ENCODE measurements around the gene SOWAHC. TPM values are rescaled to one million over a fixed set of nuclear protein-coding genes. Genes with fewer than 3 reads are reported as not detected.
"Not testable (repeated sequence)": the region's sequence is repeated elsewhere in the genome, so short reads cannot be mapped to it uniquely, and the experiment has no call there.

The SOWAHC gene
- polyA plus RNA-seq, 3 donors from 2014 or later, result 0.18 TPM; not detected in 2

DNA sequence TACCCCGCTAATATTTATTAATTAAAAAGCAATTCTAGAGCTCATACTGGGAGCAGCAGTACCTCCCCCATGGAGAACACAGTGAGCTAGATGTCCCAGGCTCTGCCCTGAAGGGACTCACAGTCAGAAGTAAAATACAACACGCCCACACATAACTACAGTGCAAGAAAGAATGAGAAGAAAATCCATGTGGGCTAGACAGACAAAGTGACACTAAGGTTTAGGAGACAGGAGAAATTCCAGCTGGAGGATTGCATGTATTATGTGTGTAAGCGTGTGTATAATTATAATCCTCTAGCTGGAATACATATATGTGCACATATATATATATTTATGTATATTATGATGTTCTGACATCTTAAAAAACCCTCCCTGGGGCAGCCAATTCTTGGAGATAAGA lies 15.7 kb downstream of the SOWAHC start:
- Mint-ChIP-seq H3K27me3 (ENCODE audit: low read depth in 3 of 3) (peaks cover 2 to 9% (median 4%) of the 10 kb centered on the region in 3 donors), H3K4me3 (no peak overlapping the region), H3K27ac (no peak overlapping the region), H3K9me3 (no peaks in the 10 kb centered on the region), H3K36me3 (no peaks in the 10 kb centered on the region), H3K4me1 (no peaks in the 10 kb centered on the region)
- no peak for DNase-seq

DNA sequence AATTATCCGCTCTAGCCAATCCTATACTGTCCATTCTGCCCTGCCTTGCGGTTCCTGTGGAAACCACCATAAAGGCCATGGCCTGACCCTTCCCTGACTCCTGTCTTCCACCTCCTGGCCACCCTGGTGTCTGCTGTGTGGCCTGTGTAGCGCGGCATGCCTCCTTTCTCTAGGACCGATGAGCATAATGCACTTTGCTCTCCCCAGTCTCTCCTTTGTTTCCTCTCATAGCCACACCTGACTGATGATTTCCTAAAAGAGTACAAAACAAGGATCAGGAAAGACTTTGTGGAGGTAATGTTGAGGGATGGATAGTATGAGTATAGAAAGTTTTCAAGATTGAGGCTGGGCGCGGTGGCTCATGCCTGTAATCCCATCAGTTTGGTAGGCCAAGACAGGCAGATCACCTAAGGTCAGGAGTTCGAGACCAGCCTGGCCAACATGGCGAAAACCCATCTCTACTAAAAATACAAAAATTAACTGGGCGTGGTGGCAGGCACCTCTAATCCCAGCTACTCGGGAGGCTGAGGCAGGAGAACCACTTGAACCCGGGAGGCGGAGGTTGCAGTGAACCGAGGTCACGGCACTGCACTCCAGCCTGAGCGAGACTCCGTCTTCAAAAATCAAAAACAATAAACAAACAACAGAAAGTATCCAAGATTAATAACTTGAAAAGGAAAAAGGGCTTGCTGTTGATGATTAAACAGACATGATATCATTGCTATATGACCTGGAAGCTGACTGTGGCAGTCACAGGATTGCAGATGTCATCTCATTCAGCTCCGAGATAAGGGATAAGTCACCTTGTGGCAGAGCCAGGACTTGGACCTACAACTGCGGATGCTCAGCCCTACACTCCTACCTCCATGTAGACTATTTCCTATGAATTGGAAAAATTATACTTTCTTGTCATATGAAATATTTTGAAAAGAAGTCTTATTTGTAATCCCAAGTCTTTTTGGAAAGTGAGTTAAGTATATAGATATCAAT lies 16.6 kb downstream of the SOWAHC start:
- no peak overlapping the region for H3K27ac Mint-ChIP-seq
- H3K36me3 Mint-ChIP-seq, result no peaks in the 10 kb centered on the region
- H3K27me3 Mint-ChIP-seq (ENCODE audit: low read depth in 3 of 3), result peaks cover 2 to 6% (median 4%) of the 10 kb centered on the region in 3 donors
- H3K9me3 Mint-ChIP-seq, result no peaks in the 10 kb centered on the region
- H3K4me3 Mint-ChIP-seq, result no peak overlapping the region
- DNase-seq, result no peak
- no peaks in the 10 kb centered on the region for H3K4me1 Mint-ChIP-seq

DNA sequence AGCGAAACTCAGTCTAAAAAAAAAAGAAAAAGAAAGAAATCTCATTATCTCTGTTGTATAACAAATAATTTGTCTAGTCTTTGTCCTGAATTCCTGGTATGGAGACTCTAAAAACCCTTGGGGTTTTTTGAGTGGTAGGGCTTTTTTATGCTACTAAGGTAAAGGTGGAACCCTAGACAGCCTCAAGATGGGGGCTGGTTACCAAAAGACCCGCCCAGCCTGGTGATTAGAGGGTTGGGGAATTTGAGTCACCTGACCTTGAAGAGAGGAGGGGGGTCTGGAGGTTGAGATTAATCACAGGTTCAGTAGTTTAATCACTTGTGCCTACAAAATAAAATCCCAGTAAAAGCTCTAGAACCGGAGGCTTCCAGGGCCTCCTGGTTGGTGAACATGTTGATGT lies 17.6 kb downstream of the SOWAHC start:
- DNase-seq, result no peak
- Mint-ChIP-seq H3K4me3 (no peak overlapping the region), H3K27ac (no peak overlapping the region), H3K9me3 (no peaks in the 10 kb centered on the region), H3K4me1 (no peaks in the 10 kb centered on the region), H3K27me3 (ENCODE audit: low read depth in 3 of 3) (peaks cover 2 to 6% (median 3%) of the 10 kb centered on the region in 3 donors), H3K36me3 (no peaks in the 10 kb centered on the region)

DNA sequence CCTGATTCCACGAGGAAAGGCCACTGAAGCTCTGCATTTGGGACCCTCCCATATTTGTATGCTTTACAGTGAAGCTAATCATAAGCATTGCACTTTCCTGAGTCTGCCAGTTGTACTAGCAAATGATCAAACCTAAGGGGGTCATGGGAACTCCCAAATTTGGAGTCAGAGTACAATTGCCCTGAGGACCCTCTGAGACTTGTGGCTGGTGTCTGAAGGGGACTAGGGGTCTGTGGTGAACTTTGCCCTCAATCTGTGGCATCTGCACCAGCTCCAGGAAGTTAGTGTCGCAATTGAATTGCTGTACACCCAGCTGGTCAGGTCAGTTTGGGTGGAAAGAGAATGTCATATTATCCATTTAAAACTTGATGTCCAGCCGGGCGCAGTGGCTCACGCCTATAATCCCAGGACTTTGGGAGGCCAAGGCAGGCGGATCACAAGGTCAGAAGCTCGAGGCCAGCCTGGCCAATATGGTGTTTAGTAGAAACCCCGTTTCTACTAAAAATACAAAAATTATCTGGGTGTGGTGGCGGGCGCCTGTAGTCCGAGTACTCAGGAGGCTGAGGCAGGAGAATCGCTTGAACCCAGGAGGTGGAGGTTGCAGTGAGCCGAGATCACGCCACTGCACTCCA lies 18.1 kb downstream of the SOWAHC start:
- no peak for DNase-seq
- Mint-ChIP-seq H3K4me1 (no peaks in the 10 kb centered on the region), H3K9me3 (no peaks in the 10 kb centered on the region), H3K27me3 (ENCODE audit: low read depth in 3 of 3) (peaks cover 0 to 5% (median 2%) of the 10 kb centered on the region in 3 donors), H3K36me3 (no peaks in the 10 kb centered on the region), H3K4me3 (no peak overlapping the region), H3K27ac (no peak overlapping the region)

DNA sequence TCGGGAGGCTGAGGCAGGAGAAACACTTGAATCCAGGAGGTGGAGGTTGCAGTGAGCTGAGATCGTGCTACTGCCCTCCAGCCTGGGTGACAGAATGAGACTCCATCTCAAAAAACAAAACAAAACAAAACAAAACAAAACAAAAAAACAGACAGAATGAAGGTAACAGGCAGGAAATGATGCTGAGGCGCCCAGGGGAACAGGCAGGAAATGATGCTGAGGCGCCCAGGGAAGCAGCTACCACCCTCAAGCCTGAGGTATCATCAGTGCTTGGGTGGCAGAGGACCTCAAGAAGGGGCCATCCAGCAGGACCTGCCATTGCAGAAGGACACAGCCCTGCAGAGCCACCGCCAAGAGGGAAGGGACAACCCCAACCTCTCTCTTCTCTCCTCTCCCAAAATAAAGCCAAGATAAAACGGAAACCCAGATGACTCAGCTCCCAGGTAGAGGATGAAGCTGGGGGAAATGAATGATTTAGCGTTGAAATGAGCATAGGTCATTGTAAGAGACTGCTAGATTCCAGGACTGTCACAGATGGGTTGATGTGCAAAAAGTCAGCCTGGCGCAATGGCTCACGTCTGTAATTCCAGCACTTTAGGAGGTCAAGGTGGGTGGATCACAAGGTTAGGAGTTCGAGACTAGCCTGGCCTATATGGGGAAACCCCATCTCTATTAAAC lies 19.3 kb downstream of the SOWAHC start:
- Mint-ChIP-seq H3K4me3 (no peak overlapping the region), H3K27me3 (ENCODE audit: low read depth in 3 of 3) (peaks cover 0 to 5% (median 2%) of the 10 kb centered on the region in 3 donors), H3K27ac (no peak overlapping the region)

DNA sequence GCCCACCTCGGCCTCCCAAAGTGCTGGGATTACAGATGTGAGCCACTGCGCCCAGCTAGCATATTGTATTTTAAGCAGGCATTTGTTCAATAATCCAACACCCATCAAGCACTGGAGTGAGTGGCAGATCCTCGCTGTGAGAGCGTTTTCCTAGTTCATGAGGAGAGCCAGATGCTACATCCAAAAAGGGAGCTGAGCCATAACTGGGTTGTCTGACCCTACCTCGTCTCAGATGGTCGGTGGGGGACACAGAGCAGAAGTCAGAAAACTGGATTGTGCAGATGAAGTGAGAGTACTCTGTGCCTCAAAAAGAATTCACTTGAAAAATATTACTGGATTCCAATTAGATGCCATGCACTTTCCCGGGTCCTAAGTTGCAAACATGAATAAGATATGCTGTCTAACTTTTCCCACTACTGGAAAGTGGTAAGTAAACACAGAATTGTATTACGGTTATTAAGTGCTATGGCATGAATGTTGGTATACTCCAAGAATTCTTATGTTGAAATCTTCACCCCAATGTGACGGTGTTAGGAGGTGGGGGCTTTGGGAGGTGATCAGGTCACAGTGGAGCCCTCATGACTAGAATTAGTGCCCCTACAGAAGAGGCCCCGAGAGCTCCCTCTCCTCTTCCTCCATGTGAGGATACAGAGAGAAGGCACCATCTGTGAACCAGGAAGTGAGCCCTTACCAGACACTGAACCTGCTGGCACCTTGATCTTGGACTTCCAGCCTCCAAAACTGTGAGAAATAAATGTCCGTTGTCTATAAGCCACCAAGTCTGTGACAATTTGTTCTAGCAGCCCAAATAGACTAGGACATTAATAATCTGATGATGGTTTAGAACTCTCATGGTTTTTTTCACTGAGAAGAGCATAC lies 21.5 kb downstream of the SOWAHC start:
- DNase-seq, result no peak
- Mint-ChIP-seq H3K4me1 (no peaks in the 10 kb centered on the region), H3K27me3 (ENCODE audit: low read depth in 3 of 3) (peaks cover 0 to 5% (median 2%) of the 10 kb centered on the region in 3 donors), H3K9me3 (no peaks in the 10 kb centered on the region), H3K4me3 (no peak overlapping the region), H3K27ac (no peak overlapping the region), H3K36me3 (no peaks in the 10 kb centered on the region)

More for the DNA sequence above, 19.3 kb downstream of the SOWAHC start:
- DNase-seq, result no peak
- Mint-ChIP-seq H3K36me3 (no peaks in the 10 kb centered on the region), H3K4me1 (no peaks in the 10 kb centered on the region), H3K9me3 (no peaks in the 10 kb centered on the region)

DNA sequence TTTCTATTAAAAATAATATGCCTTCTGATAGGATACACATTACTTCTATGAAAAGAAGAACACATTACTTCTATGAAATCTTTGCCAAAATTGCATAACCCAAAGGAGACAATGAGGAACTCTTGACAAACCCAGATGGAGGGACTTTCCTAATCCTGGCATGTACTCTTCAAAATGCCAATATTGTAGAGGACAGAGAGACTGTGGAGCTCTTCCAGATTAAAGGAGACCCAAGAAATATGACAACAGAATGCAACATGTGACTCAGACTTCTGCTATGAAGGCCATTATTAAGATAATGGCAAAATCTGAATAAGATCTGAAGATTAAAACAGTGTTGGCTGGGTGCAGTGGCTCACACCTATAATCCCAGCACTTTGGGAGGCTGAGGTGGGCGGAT lies 22.2 kb downstream of the SOWAHC start:
- H3K9me3 Mint-ChIP-seq, result no peaks in the 10 kb centered on the region
- no peak for DNase-seq
- peaks cover 0 to 5% (median 2%) of the 10 kb centered on the region in 3 donors for H3K27me3 Mint-ChIP-seq (ENCODE audit: low read depth in 3 of 3)
- H3K36me3 Mint-ChIP-seq, result no peaks in the 10 kb centered on the region
- no peak overlapping the region for H3K4me3 Mint-ChIP-seq
- H3K4me1 Mint-ChIP-seq, result no peaks in the 10 kb centered on the region
- H3K27ac Mint-ChIP-seq, result no peak overlapping the region

DNA sequence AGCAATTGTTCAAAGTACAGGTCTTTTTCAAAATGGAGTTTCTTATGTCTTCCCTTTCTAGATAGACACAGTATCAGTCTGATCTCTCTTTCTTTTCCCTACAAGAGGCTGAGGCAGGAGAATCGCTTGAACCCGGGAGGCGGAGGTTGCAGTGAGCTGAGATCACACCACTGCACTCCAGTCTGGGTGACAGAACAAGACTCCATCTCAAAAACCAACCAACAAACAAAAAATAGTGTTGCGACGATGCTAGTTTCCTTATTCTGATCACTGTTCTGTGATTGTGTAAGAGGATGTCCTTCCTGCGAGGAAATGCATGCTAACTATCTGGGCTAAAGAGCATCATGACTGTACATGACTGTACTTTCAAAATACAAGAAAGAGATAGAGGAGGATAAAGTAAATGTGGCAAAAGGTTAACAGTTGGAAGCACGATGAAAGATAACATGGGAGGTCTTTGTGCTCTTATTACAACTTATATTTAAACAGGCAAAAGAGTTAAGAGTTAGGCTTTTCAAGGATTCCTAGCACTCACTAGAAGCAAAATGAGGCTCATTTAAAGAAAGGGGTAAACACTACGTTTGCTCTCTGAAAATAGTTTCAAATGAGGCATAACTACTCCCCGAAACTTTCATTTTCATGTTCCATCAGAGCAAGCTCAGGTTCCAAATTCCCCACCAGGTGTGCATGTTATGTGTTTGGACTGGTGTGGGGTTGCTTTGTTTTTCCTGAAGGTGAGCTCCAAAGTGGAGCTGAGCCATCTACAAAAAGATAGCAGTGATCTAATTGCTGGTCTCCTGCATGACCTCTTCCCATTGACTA lies 23.8 kb downstream of the SOWAHC start:
- H3K27me3 Mint-ChIP-seq (ENCODE audit: low read depth in 3 of 3), result peaks cover 0 to 2% (median 0%) of the 10 kb centered on the region in 3 donors
- no peak overlapping the region for H3K27ac Mint-ChIP-seq
- H3K9me3 Mint-ChIP-seq, result no peaks in the 10 kb centered on the region
- H3K36me3 Mint-ChIP-seq, result no peaks in the 10 kb centered on the region
- H3K4me1 Mint-ChIP-seq, result no peaks in the 10 kb centered on the region
- no peak overlapping the region for H3K4me3 Mint-ChIP-seq
- no peak for DNase-seq

DNA sequence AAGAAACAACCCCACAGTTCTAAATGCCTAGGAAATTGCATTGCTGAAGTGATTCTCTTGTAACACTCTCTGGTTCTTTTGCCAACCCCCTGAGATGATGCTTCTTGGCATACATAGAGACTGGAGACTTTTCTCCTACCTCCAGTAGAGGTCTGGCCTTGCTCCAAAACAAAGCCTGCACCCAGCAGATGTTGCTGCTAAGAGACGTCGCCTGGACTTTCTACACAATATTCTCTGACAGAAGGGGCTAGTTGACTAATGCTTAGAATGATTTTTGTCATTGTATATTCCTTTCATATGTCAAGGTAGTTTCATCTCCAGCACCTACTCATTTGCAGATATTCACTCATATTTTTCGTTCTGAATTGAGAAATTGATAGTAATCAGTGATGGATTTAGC lies 24.6 kb downstream of the SOWAHC start:
- Mint-ChIP-seq H3K27ac (no peak overlapping the region), H3K9me3 (no peaks in the 10 kb centered on the region), H3K4me1 (no peaks in the 10 kb centered on the region), H3K36me3 (no peaks in the 10 kb centered on the region), H3K4me3 (no peak overlapping the region), H3K27me3 (ENCODE audit: low read depth in 3 of 3) (peaks cover 0 to 2% (median 0%) of the 10 kb centered on the region in 3 donors)
- DNase-seq, result no peak

DNA sequence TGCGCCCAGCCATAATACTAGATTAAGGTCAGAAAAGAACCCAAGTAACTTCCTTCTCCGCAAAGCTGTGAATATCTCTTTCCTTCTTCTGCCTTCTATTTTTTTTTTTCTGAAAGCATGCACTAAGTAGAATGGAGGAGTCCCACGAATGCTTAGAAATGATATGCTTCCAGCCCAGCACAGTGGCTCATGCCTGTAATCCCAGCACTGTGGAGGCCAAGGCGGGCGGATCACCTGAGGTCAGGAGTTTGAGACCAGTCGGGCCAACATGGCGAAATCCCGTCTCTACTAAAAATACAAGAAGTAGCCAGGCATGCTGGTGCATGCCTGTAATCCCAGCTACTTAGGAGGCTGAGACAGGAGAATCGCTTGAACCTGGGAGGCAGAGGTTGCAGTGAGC lies 25.8 kb downstream of the SOWAHC start:
- DNase-seq; H3K4me1 Mint-ChIP-seq; H3K27me3 Mint-ChIP-seq (ENCODE audit: low read depth in 3 of 3); H3K36me3 Mint-ChIP-seq; H3K4me3 Mint-ChIP-seq; H3K27ac Mint-ChIP-seq; H3K9me3 Mint-ChIP-seq: not testable (repeated sequence)

DNA sequence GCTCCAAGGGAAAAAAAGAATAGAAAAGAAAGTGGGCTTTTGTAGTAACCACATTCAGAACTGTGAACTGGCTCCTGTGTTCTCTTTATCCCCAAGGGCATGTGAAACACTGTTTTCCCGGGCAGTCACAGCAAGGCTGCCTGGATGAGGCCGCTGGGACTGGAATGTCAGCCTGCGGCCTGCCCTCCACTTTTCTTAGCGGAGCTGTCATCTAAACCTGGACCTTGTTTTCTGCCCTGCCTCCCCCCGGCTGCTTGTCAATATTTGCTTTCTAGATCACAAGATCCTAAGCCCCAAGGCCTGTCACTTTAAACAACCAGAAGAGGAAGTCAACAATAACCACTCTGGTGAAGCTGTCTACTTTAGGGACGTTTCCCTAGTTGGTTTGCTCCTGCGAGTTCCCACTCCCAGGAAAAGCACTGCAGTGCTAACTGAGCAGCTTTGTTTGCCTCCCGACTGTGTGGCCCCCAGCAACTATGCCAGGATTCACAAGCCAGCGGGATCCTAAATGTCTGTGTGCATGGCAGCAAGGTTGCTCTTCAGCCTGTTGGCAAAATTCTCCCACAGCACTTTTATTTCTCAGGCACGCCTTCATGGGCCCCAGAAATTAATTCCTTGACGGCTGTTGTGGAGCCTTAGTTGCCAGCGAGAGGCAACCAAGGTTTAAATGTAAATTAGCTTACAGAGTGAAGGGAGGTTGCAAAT lies 30.6 kb downstream of the SOWAHC start:
- Mint-ChIP-seq H3K9me3 (no peaks in the 10 kb centered on the region), H3K4me1 (no peaks in the 10 kb centered on the region), H3K4me3 (no peak overlapping the region), H3K27ac (no peak overlapping the region), H3K36me3 (no peaks in the 10 kb centered on the region), H3K27me3 (ENCODE audit: low read depth in 3 of 3) (peaks cover 0 to 4% (median 3%) of the 10 kb centered on the region in 3 donors)
- DNase-seq, result no peak

DNA sequence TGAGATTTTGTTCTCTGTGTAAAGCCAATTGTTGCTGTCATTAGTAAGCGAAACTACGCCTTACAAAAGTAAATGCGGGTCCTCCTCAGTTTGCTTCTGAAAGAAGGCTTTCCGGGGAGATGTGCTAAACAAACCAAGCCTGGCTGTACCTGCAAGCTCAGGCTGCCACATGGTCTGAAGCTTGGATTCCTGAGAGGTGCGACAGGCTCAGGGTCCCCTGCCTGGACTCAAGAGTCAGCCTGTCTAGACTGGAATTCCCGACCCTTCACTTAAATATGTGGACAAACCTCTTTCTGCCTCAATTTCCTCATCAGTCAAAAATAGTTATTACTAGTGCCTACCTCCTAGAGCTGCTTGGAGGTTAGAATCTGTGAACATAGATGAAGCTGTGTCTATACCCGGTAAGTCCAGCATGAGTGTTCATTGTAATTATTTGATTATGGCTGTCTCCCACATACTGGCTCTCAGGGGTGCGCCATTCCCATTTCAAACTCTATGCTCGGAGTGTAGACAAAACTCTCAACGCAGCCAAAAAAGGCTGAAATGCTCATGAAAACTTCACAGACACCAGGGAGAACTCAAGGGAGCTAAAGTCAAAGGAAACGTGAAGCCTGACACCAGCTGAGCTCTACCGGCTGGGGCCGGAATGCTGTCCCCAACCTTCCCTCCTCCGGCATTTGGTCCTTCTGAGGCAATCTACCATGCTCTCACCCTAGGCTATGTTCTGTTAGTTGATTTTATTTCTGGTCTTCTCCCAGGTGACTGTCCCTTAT lies 31.4 kb downstream of the SOWAHC start:
- H3K4me3 Mint-ChIP-seq, result no peak overlapping the region
- peaks cover 0 to 4% (median 3%) of the 10 kb centered on the region in 3 donors for H3K27me3 Mint-ChIP-seq (ENCODE audit: low read depth in 3 of 3)
- H3K9me3 Mint-ChIP-seq, result no peaks in the 10 kb centered on the region
- H3K36me3 Mint-ChIP-seq, result no peaks in the 10 kb centered on the region
- H3K27ac Mint-ChIP-seq, result no peak overlapping the region
- DNase-seq, result no peak
- no peaks in the 10 kb centered on the region for H3K4me1 Mint-ChIP-seq
